ENCODE measurements around the gene GCN1. TPM values are rescaled to one million over a fixed set of nuclear protein-coding genes. Genes with fewer than 3 reads are reported as not detected.
A peak's percentile ranks its signal among the peaks of the same experiment; 100 is the strongest.
"Not testable (repeated sequence)": the region's sequence is repeated elsewhere in the genome, so short reads cannot be mapped to it uniquely, and the experiment has no call there.

The GCN1 gene
- polyA plus RNA-seq, 1 donor (not counting 4 experiments of a cell fraction or from before 2014, with no cell fraction given) = 34.1 TPM

- Histone ChIP-seq H2AFZ (ENCODE audit: control insufficient read depth, low read length) (no peak overlapping the region), H4K20me1 (ENCODE audit: control insufficient read depth, extremely low read depth, insufficient read depth, low read length) (peaks cover 25% of the 10 kb centered on the region), H3K9me1 (ENCODE audit: control insufficient read depth, extremely low read depth, insufficient read depth, low read length) (no peaks in the 10 kb centered on the region), H3K9ac (ENCODE audit: control insufficient read depth, extremely low read depth, insufficient read depth, low read length) (no peak overlapping the region), H3K9me3 (ENCODE audit: control insufficient read depth, low read depth, low read length) (no peaks in the 10 kb centered on the region), H3K27ac (ENCODE audit: control insufficient read depth, insufficient read depth, low read length) (no peak overlapping the region), H3K4me1 (ENCODE audit: control insufficient read depth, extremely low read depth, insufficient read depth, low read length) (peaks cover 41% of the 10 kb centered on the region), H3K27me3 (ENCODE audit: control insufficient read depth, extremely low read depth, insufficient read depth, low read length) (no peaks in the 10 kb centered on the region), H3K79me2 (ENCODE audit: control insufficient read depth, insufficient read depth, low read length) (peaks cover 69% of the 10 kb centered on the region), H3K36me3 (ENCODE audit: control insufficient read depth in 2 of 2, extremely low read depth in 1 of 2, insufficient read depth in 2 of 2, low read length in 2 of 2) (peaks cover 27 to 42% of the 10 kb centered on the region in 2 experiments), H3K4me3 (ENCODE audit: control insufficient read depth in 2 of 3, extremely low read depth in 1 of 3, insufficient read depth in 2 of 3, low read depth in 1 of 3, low read length in 3 of 3) (no peak overlapping the region), H3K4me2 (ENCODE audit: control insufficient read depth, extremely low read depth, insufficient read depth, low read depth, low read length) (peak overlapping the region; percentile 42)
- FAIRE-seq (no peak), DNase-seq (ENCODE audit: low read depth, low spot score) (no peak)
- TF ChIP-seq, protein P1, sequence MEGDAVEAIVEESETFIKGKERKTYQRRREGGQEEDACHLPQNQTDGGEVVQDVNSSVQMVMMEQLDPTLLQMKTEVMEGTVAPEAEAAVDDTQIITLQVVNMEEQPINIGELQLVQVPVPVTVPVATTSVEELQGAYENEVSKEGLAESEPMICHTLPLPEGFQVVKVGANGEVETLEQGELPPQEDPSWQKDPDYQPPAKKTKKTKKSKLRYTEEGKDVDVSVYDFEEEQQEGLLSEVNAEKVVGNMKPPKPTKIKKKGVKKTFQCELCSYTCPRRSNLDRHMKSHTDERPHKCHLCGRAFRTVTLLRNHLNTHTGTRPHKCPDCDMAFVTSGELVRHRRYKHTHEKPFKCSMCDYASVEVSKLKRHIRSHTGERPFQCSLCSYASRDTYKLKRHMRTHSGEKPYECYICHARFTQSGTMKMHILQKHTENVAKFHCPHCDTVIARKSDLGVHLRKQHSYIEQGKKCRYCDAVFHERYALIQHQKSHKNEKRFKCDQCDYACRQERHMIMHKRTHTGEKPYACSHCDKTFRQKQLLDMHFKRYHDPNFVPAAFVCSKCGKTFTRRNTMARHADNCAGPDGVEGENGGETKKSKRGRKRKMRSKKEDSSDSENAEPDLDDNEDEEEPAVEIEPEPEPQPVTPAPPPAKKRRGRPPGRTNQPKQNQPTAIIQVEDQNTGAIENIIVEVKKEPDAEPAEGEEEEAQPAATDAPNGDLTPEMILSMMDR (optimal IDR thresholded peaks at IDR 0.05 in 1 of 3, IDR thresholded peaks at IDR 0.05 in 1 of 3, conservative IDR thresholded peaks at IDR 0.05 in 1 of 3; ENCODE audit: extremely low read depth in 1 of 3, insufficient read depth in 2 of 3, low read length in 3 of 3) = no peak
- no peak for TF ChIP-seq EZH2 (IDR thresholded peaks at IDR 0.05; ENCODE audit: low read length)
- dilution Hi-C loops (cut with MboI; ENCODE audit: extremely low pct_ligation_motif_present, low sequenced_read_pairs) = no loop called here
Measured at GRCh38 chr12:120196363-120196762, 1.8 kb upstream of the GCN1 start.

DNA sequence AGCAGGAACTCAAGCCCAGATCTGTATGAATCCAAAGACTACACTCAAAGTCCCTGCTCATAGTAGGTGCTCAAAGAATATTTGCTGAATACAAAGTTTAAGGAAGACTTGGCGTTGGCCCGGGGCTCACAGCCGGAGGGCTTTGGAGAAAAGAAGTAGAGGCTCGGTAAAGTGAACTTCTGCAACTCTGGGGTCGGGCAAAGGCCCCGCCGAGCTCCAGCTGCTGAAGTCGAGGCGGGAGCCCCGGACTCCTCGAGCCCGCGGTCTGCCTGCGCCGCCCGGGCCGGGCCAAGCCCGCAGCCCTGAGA is 335 bp downstream of the GCN1 start:
- Histone ChIP-seq H3K4me3 (ENCODE audit: control insufficient read depth in 2 of 3, extremely low read depth in 1 of 3, insufficient read depth in 2 of 3, low read depth in 1 of 3, low read length in 3 of 3) (peak overlapping the region; percentile 92 to 96 (median 95)), H3K4me1 (ENCODE audit: control insufficient read depth, extremely low read depth, insufficient read depth, low read length) (peaks cover 33% of the 10 kb centered on the region), H3K9me1 (ENCODE audit: control insufficient read depth, extremely low read depth, insufficient read depth, low read length) (peaks cover 3% of the 10 kb centered on the region), H3K27me3 (ENCODE audit: control insufficient read depth, extremely low read depth, insufficient read depth, low read length) (no peaks in the 10 kb centered on the region), H3K79me2 (ENCODE audit: control insufficient read depth, insufficient read depth, low read length) (peaks cover 72% of the 10 kb centered on the region), H3K36me3 (ENCODE audit: control insufficient read depth in 2 of 2, extremely low read depth in 1 of 2, insufficient read depth in 2 of 2, low read length in 2 of 2) (peaks cover 33 to 42% of the 10 kb centered on the region in 2 experiments), H3K4me2 (ENCODE audit: control insufficient read depth, extremely low read depth, insufficient read depth, low read depth, low read length) (peak overlapping the region; percentile 90), H3K9me3 (ENCODE audit: control insufficient read depth, low read depth, low read length) (no peaks in the 10 kb centered on the region), H4K20me1 (ENCODE audit: control insufficient read depth, extremely low read depth, insufficient read depth, low read length) (peaks cover 16% of the 10 kb centered on the region), H3K9ac (ENCODE audit: control insufficient read depth, extremely low read depth, insufficient read depth, low read length) (peak overlapping the region; percentile 89), H2AFZ (ENCODE audit: control insufficient read depth, low read length) (peak overlapping the region; percentile 78), H3K27ac (ENCODE audit: control insufficient read depth, insufficient read depth, low read length) (peak overlapping the region; percentile 95)
- dilution Hi-C loops (cut with MboI; ENCODE audit: extremely low pct_ligation_motif_present, low sequenced_read_pairs) = no loop called here
- no peak for DNase-seq (ENCODE audit: low read depth, low spot score)
- FAIRE-seq = no peak
- TF ChIP-seq, protein P1 (optimal IDR thresholded peaks at IDR 0.05 in 1 of 3, IDR thresholded peaks at IDR 0.05 in 1 of 3, conservative IDR thresholded peaks at IDR 0.05 in 1 of 3; ENCODE audit: extremely low read depth in 1 of 3, insufficient read depth in 2 of 3, low read length in 3 of 3) = no peak
- no peak for TF ChIP-seq EZH2 (IDR thresholded peaks at IDR 0.05; ENCODE audit: low read length)

DNA sequence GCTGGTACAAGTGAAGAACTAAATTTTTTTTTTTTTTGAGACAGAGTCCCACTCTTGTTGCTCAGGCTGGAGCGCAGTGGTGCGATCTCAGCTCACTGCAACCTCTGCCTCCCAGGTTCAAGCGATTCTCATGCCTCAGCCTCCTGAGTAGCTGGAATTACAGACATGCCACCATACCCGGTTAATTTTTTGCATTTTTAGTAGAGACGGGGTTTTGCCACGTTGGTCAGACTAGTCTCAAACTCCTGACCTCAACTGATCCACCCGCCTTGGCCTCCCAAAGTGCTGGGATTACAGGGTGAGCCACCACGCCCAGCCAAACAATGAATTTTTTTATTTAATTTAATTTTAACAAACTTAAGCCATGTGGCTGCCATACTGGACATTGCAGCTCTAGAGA is 1.2 kb downstream of the GCN1 start:
- H4K20me1 ChIP-seq (ENCODE audit: control insufficient read depth, extremely low read depth, insufficient read depth, low read length); FAIRE-seq; dilution Hi-C loops (cut with MboI; ENCODE audit: extremely low pct_ligation_motif_present, low sequenced_read_pairs); H3K9me1 ChIP-seq (ENCODE audit: control insufficient read depth, extremely low read depth, insufficient read depth, low read length); H3K27ac ChIP-seq (ENCODE audit: control insufficient read depth, insufficient read depth, low read length); DNase-seq (ENCODE audit: low read depth, low spot score); H3K27me3 ChIP-seq (ENCODE audit: control insufficient read depth, extremely low read depth, insufficient read depth, low read length); H3K9me3 ChIP-seq (ENCODE audit: control insufficient read depth, low read depth, low read length); H2AFZ ChIP-seq (ENCODE audit: control insufficient read depth, low read length): not testable (repeated sequence)
- Histone ChIP-seq H3K4me2 (ENCODE audit: control insufficient read depth, extremely low read depth, insufficient read depth, low read depth, low read length) (peak overlapping the region; percentile 90), H3K79me2 (ENCODE audit: control insufficient read depth, insufficient read depth, low read length) (peaks cover 65% of the 10 kb centered on the region), H3K4me3 (ENCODE audit: control insufficient read depth in 2 of 3, extremely low read depth in 1 of 3, insufficient read depth in 2 of 3, low read depth in 1 of 3, low read length in 3 of 3) (peak overlapping the region; percentile 92 to 96 (median 95)), H3K4me1 (ENCODE audit: control insufficient read depth, extremely low read depth, insufficient read depth, low read length) (peaks cover 25% of the 10 kb centered on the region), H3K9ac (ENCODE audit: control insufficient read depth, extremely low read depth, insufficient read depth, low read length) (peak overlapping the region; percentile 89), H3K36me3 (ENCODE audit: control insufficient read depth in 2 of 2, extremely low read depth in 1 of 2, insufficient read depth in 2 of 2, low read length in 2 of 2) (peaks cover 28 to 33% of the 10 kb centered on the region in 2 experiments)
